Mononuclear cell (primary cell): Measurements from ENCODE around the gene PTPRN2. TPM values are rescaled to one million over a fixed set of nuclear protein-coding genes. Genes with fewer than 3 reads are reported as not detected.
"Not testable (repeated sequence)": the region's sequence is repeated elsewhere in the genome, so short reads cannot be mapped to it uniquely, and the experiment has no call there.

Source experiments
- H3K27me3 ChIP-seq: 2 replicates; pipeline ENCODE4 v1.6.0; 2011; ENCODE audit warnings: low read length, control low read depth; ENCODE audit not compliant: insufficient read depth
- H3K4me1 ChIP-seq: 2 replicates; pipeline ENCODE4 v1.5.1; 2011; ENCODE audit warnings: mild to moderate bottlenecking, low read length, control low read depth; ENCODE audit not compliant: insufficient read depth
- H3K4me3 ChIP-seq: 2 replicates; pipeline ENCODE4 v1.5.1; 2011; ENCODE audit warnings: mild to moderate bottlenecking, low read length, moderate library complexity
- H3K9me3 ChIP-seq: 2 replicates; pipeline ENCODE4 v1.5.1; 2011; ENCODE audit warnings: low read depth, mild to moderate bottlenecking, control low read depth, low read length
- total RNA-seq: library from RNA; depleted of rRNA; stranded (reverse); fragments of >200 nt; gene quantifications from one replicate; pipeline ENCODE4 v1.2.3, GENCODE V29; 2012

Gene PTPRN2
- total RNA-seq, 1 donor, result 0.31 TPM

- H3K4me1 ChIP-seq, result no peaks in the 10 kb centered on the region
- H3K9me3 ChIP-seq, result no peaks in the 10 kb centered on the region
- no peaks in the 10 kb centered on the region for H3K27me3 ChIP-seq
- H3K4me3 ChIP-seq, result no peak overlapping the region
These were observed 858.1 kb downstream of the PTPRN2 start for GRCh38 chr7:157729566-157729965.

DNA sequence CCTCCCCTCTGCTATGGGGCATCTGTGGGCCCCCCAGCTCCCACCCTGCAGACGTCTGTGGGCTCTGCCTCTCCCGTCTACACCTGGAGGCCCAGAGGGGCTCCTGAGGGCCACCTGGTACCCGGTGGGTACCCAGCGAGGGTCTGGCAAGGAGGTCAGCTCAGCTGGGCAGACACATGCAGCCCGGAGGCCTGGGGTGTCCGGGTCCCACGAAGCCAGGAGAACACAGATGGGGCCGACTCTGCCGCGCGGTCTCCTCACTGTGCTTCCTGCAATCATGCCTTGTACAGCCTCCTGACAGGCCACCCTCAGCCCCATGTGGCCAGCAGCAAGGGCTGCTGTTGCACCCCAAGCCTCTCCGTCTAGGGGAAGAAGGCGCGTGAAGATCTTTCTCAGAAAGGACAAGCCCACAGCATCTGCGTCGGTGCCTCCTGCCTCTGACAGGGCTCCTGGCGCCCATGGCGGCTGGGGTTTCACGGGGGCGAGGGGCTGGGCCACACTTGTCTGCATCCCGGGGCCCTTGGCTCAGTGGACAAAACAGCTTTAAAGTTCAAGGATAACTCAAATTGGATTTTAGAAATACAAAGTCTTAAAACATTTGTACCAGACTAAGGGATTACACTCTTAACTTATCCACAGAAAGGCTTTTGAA, 859.5 kb downstream of the PTPRN2 start:
- no peaks in the 10 kb centered on the region for H3K9me3 ChIP-seq
- no peaks in the 10 kb centered on the region for H3K4me1 ChIP-seq
- H3K27me3 ChIP-seq, result no peaks in the 10 kb centered on the region
- no peak overlapping the region for H3K4me3 ChIP-seq

GRCh38 chr7:157726764-157727163, 860.9 kb downstream of the PTPRN2 start:
- H3K27me3 ChIP-seq, result no peaks in the 10 kb centered on the region
- H3K9me3 ChIP-seq, result no peaks in the 10 kb centered on the region
- no peak overlapping the region for H3K4me3 ChIP-seq
- no peaks in the 10 kb centered on the region for H3K4me1 ChIP-seq

GRCh38 chr7:157725312-157725711, 862.3 kb downstream of the PTPRN2 start:
- not testable (repeated sequence) for H3K9me3 ChIP-seq, H3K4me1 ChIP-seq, H3K4me3 ChIP-seq, H3K27me3 ChIP-seq

- Histone ChIP-seq H3K4me1 (no peaks in the 10 kb centered on the region), H3K4me3 (no peak overlapping the region), H3K27me3 (no peaks in the 10 kb centered on the region), H3K9me3 (no peaks in the 10 kb centered on the region)
These were observed 864.4 kb downstream of the PTPRN2 start for GRCh38 chr7:157723205-157723604.

- Histone ChIP-seq H3K4me3 (no peak overlapping the region), H3K27me3 (no peaks in the 10 kb centered on the region), H3K9me3 (no peaks in the 10 kb centered on the region), H3K4me1 (no peaks in the 10 kb centered on the region)
These were observed 865.2 kb downstream of the PTPRN2 start for GRCh38 chr7:157722137-157723060.

DNA sequence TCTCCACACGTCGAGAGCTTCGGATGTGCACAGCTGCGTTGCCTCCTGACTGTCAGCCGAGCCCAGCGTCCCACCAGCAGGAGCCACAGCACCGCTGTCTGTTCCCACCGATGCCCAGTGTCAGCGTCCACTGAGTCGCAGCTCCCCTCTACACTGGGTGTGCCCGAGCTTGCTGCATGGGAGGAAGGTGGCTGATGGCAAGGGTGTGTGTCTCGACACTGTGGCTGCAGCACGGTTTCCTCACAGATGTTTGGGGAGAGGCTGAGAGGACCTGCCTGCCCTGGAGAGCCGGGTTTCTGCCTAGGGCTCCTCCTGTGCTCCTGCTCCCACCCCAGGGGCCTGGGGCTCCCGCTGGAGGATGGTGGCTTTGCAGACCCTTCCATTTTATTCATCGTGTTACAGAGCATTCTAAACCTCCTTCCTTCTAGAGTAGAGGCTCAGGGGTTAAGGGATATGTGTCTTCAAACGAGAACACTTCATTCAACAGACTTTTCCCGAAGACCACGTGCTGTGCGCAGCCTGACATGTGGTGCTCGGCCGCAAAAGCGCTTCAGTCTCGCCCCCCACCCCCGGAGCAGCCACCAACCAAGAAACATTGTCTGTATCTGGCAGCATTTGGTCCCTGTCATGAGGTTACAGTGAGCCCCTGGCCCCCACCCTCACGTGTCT, 866.0 kb downstream of the PTPRN2 start:
- Histone ChIP-seq H3K9me3 (no peaks in the 10 kb centered on the region), H3K4me3 (no peak overlapping the region), H3K27me3 (no peaks in the 10 kb centered on the region), H3K4me1 (no peaks in the 10 kb centered on the region)

- no peaks in the 10 kb centered on the region for H3K4me1 ChIP-seq
- no peak overlapping the region for H3K4me3 ChIP-seq
- H3K27me3 ChIP-seq, result no peaks in the 10 kb centered on the region
- H3K9me3 ChIP-seq, result no peaks in the 10 kb centered on the region
These were observed 867.6 kb downstream of the PTPRN2 start for GRCh38 chr7:157719705-157720655.

- H3K9me3 ChIP-seq, result no peaks in the 10 kb centered on the region
- H3K4me1 ChIP-seq, result no peaks in the 10 kb centered on the region
- no peaks in the 10 kb centered on the region for H3K27me3 ChIP-seq
- H3K4me3 ChIP-seq, result no peak overlapping the region
These were observed 868.5 kb downstream of the PTPRN2 start for GRCh38 chr7:157719008-157719682.

DNA sequence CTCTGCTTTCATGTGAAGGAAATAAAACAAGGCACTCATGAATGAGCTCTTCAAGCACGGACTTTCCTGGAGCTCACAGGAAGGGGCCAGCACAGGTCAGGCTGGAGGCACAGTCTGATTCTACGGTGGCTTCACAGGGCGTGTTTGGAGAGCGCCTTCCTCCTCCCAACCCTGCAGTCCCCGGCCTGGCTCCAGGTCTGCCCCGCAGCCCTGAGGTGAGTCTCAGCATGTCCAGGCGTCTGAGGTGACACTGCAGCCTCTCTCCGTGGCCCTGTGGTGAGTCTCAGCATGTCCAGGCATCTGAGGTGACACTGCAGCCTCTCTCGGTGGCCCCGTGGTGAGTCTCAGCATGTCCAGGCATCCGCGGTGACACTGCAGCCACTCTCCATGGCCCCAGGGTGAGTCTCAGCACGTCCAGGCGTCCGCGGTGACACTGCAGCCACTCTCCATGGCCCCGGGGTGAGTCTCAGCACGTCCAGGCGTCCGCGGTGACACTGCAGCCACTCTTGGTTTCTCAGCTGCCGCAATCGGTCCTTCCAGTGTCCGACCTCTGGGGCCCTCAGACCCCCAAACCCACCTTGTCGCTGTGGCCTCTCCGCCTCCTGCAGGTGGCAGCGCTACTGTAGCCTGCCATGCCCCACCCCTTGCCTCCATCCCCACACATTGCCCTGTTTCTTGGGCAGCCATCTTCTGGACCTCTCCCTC, 869.2 kb downstream of the PTPRN2 start:
- H3K4me3 ChIP-seq, result no peak overlapping the region
- no peaks in the 10 kb centered on the region for H3K9me3 ChIP-seq
- no peaks in the 10 kb centered on the region for H3K4me1 ChIP-seq
- H3K27me3 ChIP-seq, result no peaks in the 10 kb centered on the region

GRCh38 chr7:157717211-157718174, 870.1 kb downstream of the PTPRN2 start:
- Histone ChIP-seq H3K9me3 (no peaks in the 10 kb centered on the region), H3K4me3 (no peak overlapping the region), H3K27me3 (no peaks in the 10 kb centered on the region), H3K4me1 (no peaks in the 10 kb centered on the region)

DNA sequence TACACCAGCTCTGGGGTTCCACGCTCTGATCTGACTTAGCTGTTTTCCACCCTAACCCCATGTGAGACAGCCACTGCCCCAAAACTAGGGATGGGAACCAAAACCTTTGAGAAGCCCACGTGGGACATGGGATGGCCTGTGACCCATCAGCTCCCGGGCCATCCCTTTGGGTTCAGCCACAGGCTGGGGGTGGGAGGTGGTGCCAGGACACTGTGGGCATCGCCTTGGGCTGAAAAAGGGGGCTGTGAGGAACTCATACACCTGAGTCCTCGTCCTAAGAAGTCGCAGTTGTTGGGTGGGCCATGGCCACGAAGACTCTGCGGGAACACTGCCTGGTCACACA, 871.7 kb downstream of the PTPRN2 start:
- Histone ChIP-seq H3K4me3 (no peak overlapping the region), H3K9me3 (no peaks in the 10 kb centered on the region), H3K27me3 (no peaks in the 10 kb centered on the region), H3K4me1 (no peaks in the 10 kb centered on the region)
